Activated CD4-positive, alpha-beta T cell treated with anti-CD3 and anti-CD28 coated beads, Interleukin-2, amount 10 ng/mL, durations not matched to agents 24 days and 14 days (primary cell): Measurements from ENCODE around the gene ZSWIM1. TPM values are rescaled to one million over a fixed set of nuclear protein-coding genes. Genes with fewer than 3 reads are reported as not detected.
"Not testable (repeated sequence)": the region's sequence is repeated elsewhere in the genome, so short reads cannot be mapped to it uniquely, and the experiment has no call there.

Experiments
- DNase-seq: peaks from one replicate; pipeline ENCODE4 v3.0.0; 2022
- H3K27ac Mint-ChIP-seq: one replicate; pipeline ENCODE4 v1.8.0; 2022; ENCODE audit warnings: mild to moderate bottlenecking, mixed read lengths
- H3K27me3 Mint-ChIP-seq: one replicate; pipeline ENCODE4 v1.8.0; 2022; ENCODE audit warnings: mixed read lengths
- H3K36me3 Mint-ChIP-seq: one replicate; pipeline ENCODE4 v1.8.0; 2022; ENCODE audit warnings: low read depth, mild to moderate bottlenecking, mixed read lengths
- H3K4me1 Mint-ChIP-seq: one replicate; pipeline ENCODE4 v1.8.0; 2021; ENCODE audit warnings: mixed read lengths
- H3K4me3 Mint-ChIP-seq: one replicate; pipeline ENCODE4 v1.8.0; 2022; ENCODE audit warnings: mild to moderate bottlenecking, moderate library complexity, mixed read lengths
- H3K9me3 Mint-ChIP-seq: one replicate; pipeline ENCODE4 v1.8.0; 2021; ENCODE audit warnings: mixed read lengths
- intact Hi-C: fragments of 100-400 bp; cut with micrococcal nuclease; formaldehyde crosslinking; loops from one replicate; pipeline ENCODE4 v1.15.1; 2023
- total RNA-seq: library from RNA; stranded (reverse); gene quantifications from 2 replicates; pipeline ENCODE4 v1.2.3, GENCODE V29; 2022

ZSWIM1 gene
- total RNA-seq, 1 donor from 2014 or later = 9.4 TPM

GRCh38 chr20:45931680-45932079 lies 50.7 kb downstream of the ZSWIM1 start:
- H3K4me1 Mint-ChIP-seq, DNase-seq, H3K9me3 Mint-ChIP-seq, H3K27ac Mint-ChIP-seq, H3K4me3 Mint-ChIP-seq, H3K36me3 Mint-ChIP-seq, H3K27me3 Mint-ChIP-seq: not testable (repeated sequence)
- intact Hi-C loops = loop anchor here (5.0 kb wide), 1 partner anchor 119 kb away; the partner anchor contains the start of gene UBE2C

- peak overlapping the region; percentile 99 for H3K27ac Mint-ChIP-seq
- H3K4me1 Mint-ChIP-seq = peaks cover 20% of the 10 kb centered on the region
- peaks cover 12% of the 10 kb centered on the region for H3K36me3 Mint-ChIP-seq
- intact Hi-C loops = loop anchor here (2.0 to 5.0 kb wide), 3 partner anchors 43 to 121 kb away; partner anchors contain the start of genes CTSA, NEURL2, UBE2C and ZSWIM1
- DNase-seq = peak; percentile 89
- H3K27me3 Mint-ChIP-seq = no peaks in the 10 kb centered on the region
- peak overlapping the region; percentile 99 for H3K4me3 Mint-ChIP-seq
- H3K9me3 Mint-ChIP-seq = no peaks in the 10 kb centered on the region
Observed at GRCh38 chr20:45933266-45934045, 52.4 kb downstream of the ZSWIM1 start.

GRCh38 chr20:45934046-45934585 lies 53.1 kb downstream of the ZSWIM1 start:
- H3K27me3 Mint-ChIP-seq = no peaks in the 10 kb centered on the region
- no peak for DNase-seq
- intact Hi-C loops = loop anchor here (2.0 to 5.0 kb wide), 3 partner anchors 43 to 122 kb away; partner anchors contain the start of genes CTSA, NEURL2, UBE2C and ZSWIM1
- peaks cover 21% of the 10 kb centered on the region for H3K4me1 Mint-ChIP-seq
- H3K4me3 Mint-ChIP-seq = peak overlapping the region; percentile 99
- peaks cover 17% of the 10 kb centered on the region for H3K36me3 Mint-ChIP-seq
- peak overlapping the region; percentile 99 for H3K27ac Mint-ChIP-seq
- no peaks in the 10 kb centered on the region for H3K9me3 Mint-ChIP-seq

Other genes starting within 250 kb of the ZSWIM1 start
- not detected in 2 replicates for gene WFDC9, start 249.9 kb upstream of the ZSWIM1 start, total RNA-seq
- not detected in 2 replicates for gene WFDC11, start 211.0 kb upstream of the ZSWIM1 start, total RNA-seq
- gene WFDC13, start 179.2 kb upstream of the ZSWIM1 start, total RNA-seq = not detected in 2 replicates
- gene WFDC10B, start 176.2 kb upstream of the ZSWIM1 start, total RNA-seq = not detected in 2 replicates
- gene SPINT4, start 158.9 kb upstream of the ZSWIM1 start, total RNA-seq = not detected in 2 replicates
- gene WFDC3, start 89.3 kb upstream of the ZSWIM1 start, total RNA-seq = not detected in 2 replicates
- 31.9 and 35.3 TPM in 2 replicates for gene DNTTIP1, start 89.3 kb upstream of the ZSWIM1 start, total RNA-seq
- 113 and 115 TPM in 2 replicates for gene UBE2C, start 68.6 kb upstream of the ZSWIM1 start, total RNA-seq
- gene TNNC2, start 53.9 kb upstream of the ZSWIM1 start, total RNA-seq = not detected in 2 replicates
- 0.47 and 0.89 TPM in 2 replicates for gene SNX21, start 47.4 kb upstream of the ZSWIM1 start, total RNA-seq
- 27.6 and 28.5 TPM in 2 replicates for gene ACOT8, start 23.8 kb upstream of the ZSWIM1 start, total RNA-seq
- 5.5 and 6.0 TPM in 2 replicates for gene ZSWIM3, start 23.6 kb upstream of the ZSWIM1 start, total RNA-seq
- gene SPATA25, start 6.4 kb downstream of the ZSWIM1 start, total RNA-seq = 0.47 and 1.8 TPM in 2 replicates
- 2.0 and 2.4 TPM in 2 replicates for gene NEURL2, start 10.0 kb downstream of the ZSWIM1 start, total RNA-seq
- 48.7 and 50.8 TPM in 2 replicates for gene CTSA, start 10.1 kb downstream of the ZSWIM1 start, total RNA-seq
- gene PLTP, start 30.9 kb downstream of the ZSWIM1 start, total RNA-seq = 3.2 and 4.0 TPM in 2 replicates
- 26.1 and 27.8 TPM in 2 replicates for gene PCIF1, start 53.5 kb downstream of the ZSWIM1 start, total RNA-seq
- 37.5 and 39.5 TPM in 2 replicates for gene ZNF335, start 91.0 kb downstream of the ZSWIM1 start, total RNA-seq
- gene MMP9, start 127.7 kb downstream of the ZSWIM1 start, total RNA-seq = 0.19 and 0.28 TPM in 2 replicates
- not detected in 2 replicates for gene SLC12A5, start 148.0 kb downstream of the ZSWIM1 start, total RNA-seq
- gene NCOA5, start 208.7 kb downstream of the ZSWIM1 start, total RNA-seq = 27.6 and 30.3 TPM in 2 replicates
- 2.5 and 2.7 TPM in 2 replicates for gene CD40, start 237.1 kb downstream of the ZSWIM1 start, total RNA-seq